HG02623 (cell line): ENCODE data around the gene CYP3A4.
"Not testable (repeated sequence)": the region's sequence is repeated elsewhere in the genome, so short reads cannot be mapped to it uniquely, and the experiment has no call there.

Experiments
- ATAC-seq: cut with Tn5 transposase; IDR thresholded peaks from one replicate; pipeline ENCODE4 v1.9.1; 2021; ENCODE audit warnings: moderate library complexity; ENCODE audit not compliant: unreplicated experiment

Gene CYP3A4

GRCh38 chr7:99762680-99763327 lies 21.2 kb downstream of the CYP3A4 start:
- no peak for ATAC-seq

GRCh38 chr7:99755085-99755484 lies 28.9 kb downstream of the CYP3A4 start:
- ATAC-seq, result no peak

GRCh38 chr7:99752356-99752755 lies 31.6 kb downstream of the CYP3A4 start:
- ATAC-seq, result no peak

- ATAC-seq, result not testable (repeated sequence)
Measured at GRCh38 chr7:99751322-99752052, 32.5 kb downstream of the CYP3A4 start.

GRCh38 chr7:99748846-99749579 lies 35.0 kb downstream of the CYP3A4 start:
- no peak for ATAC-seq

- not testable (repeated sequence) for ATAC-seq
Measured at GRCh38 chr7:99746915-99747314, 37.1 kb downstream of the CYP3A4 start.

GRCh38 chr7:99745395-99745794 lies 38.6 kb downstream of the CYP3A4 start:
- ATAC-seq, result not testable (repeated sequence)

- no peak for ATAC-seq
Measured at GRCh38 chr7:99742737-99743394, 41.1 kb downstream of the CYP3A4 start.

- no peak for ATAC-seq
Measured at GRCh38 chr7:99741441-99741795, 42.6 kb downstream of the CYP3A4 start.

GRCh38 chr7:99740573-99741440 lies 43.2 kb downstream of the CYP3A4 start:
- ATAC-seq, result no peak

- ATAC-seq, result no peak
Measured at GRCh38 chr7:99739699-99740572, 44.0 kb downstream of the CYP3A4 start.

- no peak for ATAC-seq
Measured at GRCh38 chr7:99737726-99738125, 46.3 kb downstream of the CYP3A4 start.

GRCh38 chr7:99736667-99737066 lies 47.3 kb downstream of the CYP3A4 start:
- not testable (repeated sequence) for ATAC-seq

GRCh38 chr7:99734987-99735386 lies 49.0 kb downstream of the CYP3A4 start, which contains the start of gene CYP3A7:
CYP3A7 (minus strand) TSS chr7:99735196; CDS start chr7:99735093, 103 bp downstream.
- no peak for ATAC-seq

- ATAC-seq, result no peak
Measured at GRCh38 chr7:99733448-99733847, 50.5 kb downstream of the CYP3A4 start.

- ATAC-seq, result no peak
Measured at GRCh38 chr7:99733003-99733402, 51.0 kb downstream of the CYP3A4 start.

GRCh38 chr7:99731638-99732374 lies 52.2 kb downstream of the CYP3A4 start:
- ATAC-seq, result no peak

GRCh38 chr7:99730992-99731391 lies 53.0 kb downstream of the CYP3A4 start:
- ATAC-seq, result no peak
